Thoracic aorta (tissue), 2 donors: ENCODE data around the gene TLCD4. TPM values are rescaled to one million over a fixed set of nuclear protein-coding genes. Genes with fewer than 3 reads are reported as not detected.

ENCODE experiments used
- ATAC-seq: fragments of 150-250 bp; one replicate; pipeline ENCODE4 v1.8.0; 2017; ENCODE audit warnings: low read depth; ENCODE audit not compliant: insufficient number of reproducible peaks, low FRiP score
- DNase-seq: peaks from one replicate; pipeline ENCODE4 v3.0.0-alpha.2; 2020; ENCODE audit warnings: low spot score
- H3K27ac ChIP-seq, 2 donors: fragments of 200-600 bp; sonication (generic); 1 replicate in 1 of 2; 2 replicates in 1 of 2; pipeline ENCODE4 v1.5.1; 2016; ENCODE audit warnings: mild to moderate bottlenecking in 2 of 2, moderate library complexity in 2 of 2
- H3K27me3 ChIP-seq: fragments of 200-600 bp; sonication (generic); replicated peaks from 2 replicates; pipeline ENCODE4 v1.6.0; 2016; ENCODE audit warnings: mild to moderate bottlenecking; ENCODE audit not compliant: insufficient read depth
- H3K36me3 ChIP-seq: fragments of 200-600 bp; sonication (generic); one replicate; pipeline ENCODE4 v1.5.1; 2016
- H3K4me1 ChIP-seq, 2 donors: fragments of 200-600 bp; sonication (generic); 1 replicate in 1 of 2; 2 replicates in 1 of 2; pipeline versions ENCODE4 v1.5.1 to v1.6.0; 2016; ENCODE audit warnings: low read depth in 2 of 2, mild to moderate bottlenecking in 1 of 2; ENCODE audit not compliant: control insufficient read depth in 1 of 2
- H3K4me3 ChIP-seq: fragments of 200-600 bp; sonication (generic); 2 replicates; pipeline ENCODE4 v1.5.1; 2016; ENCODE audit warnings: mild to moderate bottlenecking
- H3K9me3 ChIP-seq: fragments of 200-600 bp; sonication (generic); 2 replicates; pipeline ENCODE4 v1.5.1; 2016
- CTCF ChIP-seq: fragments of 200-600 bp; sonication (generic); IDR thresholded peaks from one replicate; pipeline ENCODE4 v1.5.1; 2019; ENCODE audit warnings: antibody characterized with exemption
- total RNA-seq, 2 donors: library from RNA; depleted of rRNA; stranded (reverse); fragments of >200 nt; gene quantifications; one replicate each; pipeline versions ENCODE4 v1.1.0 to v1.2.3, GENCODE V29; 2016

The TLCD4 gene
- total RNA-seq, 2 donors from 2014 or later, result 8.0 to 9.9 TPM

GRCh38 chr1:95080879-95081278 is 36.3 kb upstream of the TLCD4 start:
- Histone ChIP-seq H3K4me1 (no peaks in the 10 kb centered on the region), H3K27me3 (no peaks in the 10 kb centered on the region), H3K27ac (no peak overlapping the region), H3K36me3 (no peaks in the 10 kb centered on the region), H3K4me3 (no peak overlapping the region), H3K9me3 (no peaks in the 10 kb centered on the region)
- no peak for ATAC-seq
- no peak for TF ChIP-seq CTCF
- no peak for DNase-seq

GRCh38 chr1:95084317-95085176 is 32.6 kb upstream of the TLCD4 start:
- Histone ChIP-seq H3K4me3 (no peak overlapping the region), H3K27me3 (no peaks in the 10 kb centered on the region), H3K27ac (no peak overlapping the region)

GRCh38 chr1:95085376-95085775 is 31.8 kb upstream of the TLCD4 start:
- no peaks in the 10 kb centered on the region for H3K36me3 ChIP-seq
- no peaks in the 10 kb centered on the region for H3K27me3 ChIP-seq
- H3K4me1 ChIP-seq, result peaks cover 7 to 21% of the 10 kb centered on the region in 2 donors
- no peak for DNase-seq
- no peaks in the 10 kb centered on the region for H3K9me3 ChIP-seq
- no peak overlapping the region for H3K27ac ChIP-seq
- H3K4me3 ChIP-seq, result no peak overlapping the region
- ATAC-seq, result no peak
- TF ChIP-seq CTCF, result no peak

More at GRCh38 chr1:95084317-95085176, 32.6 kb upstream of the TLCD4 start:
- peak; percentile 46 for TF ChIP-seq CTCF
- peaks cover 7 to 21% of the 10 kb centered on the region in 2 donors for H3K4me1 ChIP-seq
- ATAC-seq (no peak), DNase-seq (no peak)
- no peaks in the 10 kb centered on the region for H3K9me3 ChIP-seq
- no peaks in the 10 kb centered on the region for H3K36me3 ChIP-seq

GRCh38 chr1:95086949-95087533 is 30.1 kb upstream of the TLCD4 start:
- ATAC-seq (peak; percentile 85), DNase-seq (peak; percentile 51)
- peaks cover 7 to 21% of the 10 kb centered on the region in 2 donors for H3K4me1 ChIP-seq
- peak overlapping the region; percentile 40 for H3K4me3 ChIP-seq
- no peak for TF ChIP-seq CTCF
- no peaks in the 10 kb centered on the region for H3K27me3 ChIP-seq
- H3K36me3 ChIP-seq, result no peaks in the 10 kb centered on the region
- peak overlapping the region; percentile 76 to 83 for H3K27ac ChIP-seq
- no peaks in the 10 kb centered on the region for H3K9me3 ChIP-seq

- ATAC-seq (no peak), DNase-seq (no peak)
- no peaks in the 10 kb centered on the region for H3K36me3 ChIP-seq
- H3K27me3 ChIP-seq, result no peaks in the 10 kb centered on the region
- H3K9me3 ChIP-seq, result no peaks in the 10 kb centered on the region
- peak overlapping the region; percentile 76 to 83 for H3K27ac ChIP-seq
- no peak overlapping the region for H3K4me3 ChIP-seq
- TF ChIP-seq CTCF, result no peak
- peaks cover 7 to 21% of the 10 kb centered on the region in 2 donors for H3K4me1 ChIP-seq
Observed at GRCh38 chr1:95088303-95088702, 28.9 kb upstream of the TLCD4 start.
